Activated CD4-positive, alpha-beta T cell treated with anti-CD3 and anti-CD28 coated beads, Interleukin-2, amount 50 U/mL, for 1 hour (primary cell): Measurements from ENCODE around the gene CDCA7L.
"Not testable (repeated sequence)": the region's sequence is repeated elsewhere in the genome, so short reads cannot be mapped to it uniquely, and the experiment has no call there.

Source experiments
- DNase-seq: peaks from one replicate; pipeline ENCODE4 v3.0.0-alpha.2; 2020

Gene CDCA7L

GRCh38 chr7:21903020-21903786 lies 42.5 kb downstream of the CDCA7L start:
- no peak for DNase-seq

- DNase-seq: no peak
Measured at GRCh38 chr7:21902240-21902639, 43.5 kb downstream of the CDCA7L start.

- DNase-seq: no peak
Measured at GRCh38 chr7:21898265-21898930, 47.3 kb downstream of the CDCA7L start.

- DNase-seq: no peak
Measured at GRCh38 chr7:21893401-21893800, 52.3 kb downstream of the CDCA7L start.

GRCh38 chr7:21891291-21891690 lies 54.4 kb downstream of the CDCA7L start:
- DNase-seq: no peak

GRCh38 chr7:21887779-21888178 lies 57.9 kb downstream of the CDCA7L start:
- no peak for DNase-seq

- DNase-seq: no peak
Measured at GRCh38 chr7:21887353-21887752, 58.3 kb downstream of the CDCA7L start.

GRCh38 chr7:21886396-21886795 lies 59.3 kb downstream of the CDCA7L start:
- DNase-seq: no peak

GRCh38 chr7:21884496-21884895 lies 61.2 kb downstream of the CDCA7L start:
- no peak for DNase-seq

GRCh38 chr7:21883501-21883900 lies 62.2 kb downstream of the CDCA7L start:
- DNase-seq: not testable (repeated sequence)

- DNase-seq: no peak
Measured at GRCh38 chr7:21883069-21883468, 62.6 kb downstream of the CDCA7L start.

- no peak for DNase-seq
Measured at GRCh38 chr7:21869785-21870402, 75.8 kb downstream of the CDCA7L start.

GRCh38 chr7:21868576-21868850 lies 77.2 kb downstream of the CDCA7L start:
- no peak for DNase-seq

- no peak for DNase-seq
Measured at GRCh38 chr7:21867816-21868575, 77.7 kb downstream of the CDCA7L start.

GRCh38 chr7:21867226-21867625 lies 78.5 kb downstream of the CDCA7L start:
- DNase-seq: no peak

GRCh38 chr7:21866731-21867130 lies 79.0 kb downstream of the CDCA7L start:
- DNase-seq: no peak

GRCh38 chr7:21865631-21866204 lies 80.0 kb downstream of the CDCA7L start:
- not testable (repeated sequence) for DNase-seq

- no peak for DNase-seq
Measured at GRCh38 chr7:21851559-21851967, 94.1 kb downstream of the CDCA7L start.
